NCI-H2081 (cell line): ENCODE data around the gene DENND2D.

Source experiments
- DNase-seq, 2 experiments: peaks; one replicate each; lab custom pipeline; 2025; lab: John Stamatoyannopoulos, UW

DENND2D gene, protein sequence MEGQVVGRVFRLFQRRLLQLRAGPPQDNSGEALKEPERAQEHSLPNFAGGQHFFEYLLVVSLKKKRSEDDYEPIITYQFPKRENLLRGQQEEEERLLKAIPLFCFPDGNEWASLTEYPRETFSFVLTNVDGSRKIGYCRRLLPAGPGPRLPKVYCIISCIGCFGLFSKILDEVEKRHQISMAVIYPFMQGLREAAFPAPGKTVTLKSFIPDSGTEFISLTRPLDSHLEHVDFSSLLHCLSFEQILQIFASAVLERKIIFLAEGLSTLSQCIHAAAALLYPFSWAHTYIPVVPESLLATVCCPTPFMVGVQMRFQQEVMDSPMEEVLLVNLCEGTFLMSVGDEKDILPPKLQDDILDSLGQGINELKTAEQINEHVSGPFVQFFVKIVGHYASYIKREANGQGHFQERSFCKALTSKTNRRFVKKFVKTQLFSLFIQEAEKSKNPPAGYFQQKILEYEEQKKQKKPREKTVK

DNA sequence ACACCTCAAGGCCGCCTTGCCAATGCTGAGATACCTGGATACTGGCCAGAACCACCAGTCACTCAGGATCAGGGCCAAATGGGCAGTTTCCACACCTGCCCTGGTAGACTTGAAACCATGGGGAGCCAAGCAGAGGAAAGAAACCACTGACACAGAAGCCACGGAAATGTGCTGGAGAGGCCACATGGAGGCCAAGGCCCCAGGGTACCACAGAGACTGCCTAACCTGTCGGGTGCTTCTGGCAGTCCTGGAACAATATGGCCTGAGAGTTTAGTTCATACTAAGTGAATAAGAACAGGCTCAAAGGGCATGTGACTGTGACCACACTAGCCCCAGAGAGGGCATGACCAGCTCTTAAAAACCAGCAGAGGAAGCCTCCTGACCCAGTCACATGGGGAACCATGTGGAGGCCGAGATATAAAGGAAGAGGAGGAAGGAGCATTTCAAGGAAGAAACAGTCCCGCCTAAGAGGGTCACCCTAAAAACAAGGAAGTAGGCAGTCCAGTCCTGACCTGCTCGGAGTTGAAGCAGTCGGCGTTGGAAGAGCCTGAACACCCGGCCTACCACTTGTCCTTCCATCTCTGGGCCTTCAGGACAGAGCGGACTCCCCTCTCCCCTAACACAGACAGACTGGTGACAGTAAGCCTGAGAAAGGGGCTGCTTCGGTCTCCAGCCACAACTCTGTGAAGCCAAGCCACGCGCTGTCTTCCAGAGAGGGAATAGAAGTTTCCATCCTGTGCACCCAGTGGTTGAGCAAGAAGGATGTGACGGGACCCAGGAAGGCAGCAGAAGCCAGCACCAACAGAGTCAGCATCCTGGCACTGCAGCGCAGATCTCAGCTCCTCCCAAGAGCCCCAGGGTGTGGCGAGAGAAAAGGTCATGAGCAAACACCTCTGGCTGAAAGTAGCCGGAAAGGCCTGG lies at the start of gene DENND2D:
Gene DENND2D (minus strand): TSS at position 766 of the 921 bp plus-strand sequence. CDS start 187 bp downstream, at position 579.
- no peak for DNase-seq

DNA sequence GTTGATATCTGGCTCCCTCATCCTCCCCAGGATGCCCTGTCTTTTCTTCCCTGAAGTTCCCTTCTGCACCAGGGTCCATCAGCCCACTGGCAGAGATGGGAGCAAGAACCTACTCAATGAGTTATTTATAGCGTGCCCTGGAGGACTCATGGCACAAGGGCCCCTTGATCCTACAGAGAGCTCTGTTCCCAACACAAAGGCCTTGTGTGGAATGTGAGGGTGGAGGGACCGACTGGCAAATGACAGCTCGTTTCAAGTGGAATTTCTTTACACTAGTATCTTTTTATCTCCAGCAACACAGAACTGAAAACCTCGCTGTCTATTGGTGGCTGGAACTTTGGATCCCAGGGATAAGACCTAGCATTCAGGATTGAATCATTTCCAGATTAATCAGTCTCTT lies 49.5 kb upstream of the DENND2D start:
- DNase-seq: no peak

DNA sequence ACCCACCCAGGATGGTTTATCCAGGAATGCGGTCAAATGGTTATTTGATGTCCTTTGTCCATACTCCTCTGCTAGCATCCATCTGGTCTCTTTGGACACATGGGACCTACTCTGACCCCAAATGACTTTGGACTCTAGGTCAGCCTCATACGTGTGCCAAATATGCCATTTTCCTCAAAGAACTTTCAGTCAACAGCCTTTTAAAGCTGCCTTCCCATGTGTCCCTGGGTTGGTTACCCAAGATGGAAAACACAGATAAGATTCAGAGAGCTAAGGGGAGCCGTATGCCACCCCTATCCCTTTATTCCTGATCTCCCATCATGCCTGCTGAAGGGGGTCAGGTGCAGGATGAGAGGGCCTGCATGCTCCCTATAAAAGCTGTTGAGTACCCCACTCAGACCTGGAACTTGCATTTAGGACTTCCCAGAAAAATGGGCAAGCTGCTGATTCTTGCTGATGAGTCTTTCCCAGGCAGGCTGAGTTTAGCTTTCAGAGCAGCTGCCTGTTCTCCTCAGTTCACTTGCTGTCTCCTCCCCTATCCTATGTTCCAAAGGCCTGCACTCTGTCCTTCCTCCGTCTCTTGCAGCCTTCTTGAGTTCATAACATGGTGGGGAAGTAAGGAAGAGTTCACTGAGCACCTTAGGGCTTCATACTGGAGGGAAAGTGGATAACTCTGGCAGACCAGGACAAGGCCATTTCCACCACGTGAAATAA lies 46.8 kb upstream of the DENND2D start:
- no peak for DNase-seq

DNA sequence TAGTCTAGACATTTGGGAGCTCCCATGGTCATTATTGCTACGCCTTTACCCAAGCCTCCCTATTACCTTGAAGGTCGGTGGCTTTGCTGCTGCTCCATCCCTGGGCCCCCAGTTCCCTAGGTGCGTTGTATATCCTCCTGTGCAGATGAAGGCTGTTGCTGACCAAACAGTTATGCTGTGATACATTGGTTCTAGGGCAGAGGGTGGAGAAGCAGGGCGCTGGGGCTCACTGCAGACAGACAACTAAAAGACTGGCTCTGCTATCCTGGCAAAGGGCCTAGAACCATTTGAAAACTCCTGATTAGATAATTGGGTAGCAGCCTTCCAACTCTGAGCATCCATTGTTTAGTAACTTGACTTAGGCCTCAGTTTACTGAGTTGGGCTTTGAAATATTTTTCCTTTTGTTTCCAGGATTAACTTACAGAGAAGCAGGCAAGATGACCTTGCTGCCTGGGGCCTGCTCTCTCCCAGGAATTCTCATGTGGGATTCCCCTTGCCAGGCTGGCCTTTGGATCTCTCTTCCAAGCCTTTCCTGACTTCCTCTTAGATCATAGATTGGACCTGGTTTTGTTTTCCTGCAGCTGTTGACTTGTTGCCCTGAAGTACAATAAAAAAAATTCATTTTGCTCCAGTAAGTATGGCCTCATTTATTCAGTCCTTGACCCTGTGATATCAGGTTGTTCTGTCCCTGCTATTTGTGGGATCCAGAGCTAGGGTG lies 42.5 kb upstream of the DENND2D start:
- DNase-seq: no peak

DNA sequence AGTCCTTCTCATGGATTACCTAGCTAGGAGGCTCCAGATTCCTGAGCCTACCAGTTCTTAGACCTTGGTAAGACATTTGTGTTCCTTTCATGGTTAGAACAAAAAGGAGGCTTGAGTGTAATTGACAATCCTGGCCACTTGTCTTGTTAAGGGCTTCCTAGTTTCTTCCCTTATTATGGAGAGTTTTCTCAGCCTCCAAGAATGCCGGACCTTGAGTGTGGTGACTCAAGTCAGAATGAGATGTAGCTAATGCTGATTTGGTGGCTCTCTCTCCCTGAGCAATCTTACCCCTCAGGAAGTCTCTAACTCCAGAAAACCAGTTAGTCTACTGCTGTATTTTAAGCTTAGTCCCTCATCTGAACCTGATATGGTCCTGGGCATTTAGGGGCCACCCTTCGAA lies 41.4 kb upstream of the DENND2D start:
- no peak for DNase-seq

DNA sequence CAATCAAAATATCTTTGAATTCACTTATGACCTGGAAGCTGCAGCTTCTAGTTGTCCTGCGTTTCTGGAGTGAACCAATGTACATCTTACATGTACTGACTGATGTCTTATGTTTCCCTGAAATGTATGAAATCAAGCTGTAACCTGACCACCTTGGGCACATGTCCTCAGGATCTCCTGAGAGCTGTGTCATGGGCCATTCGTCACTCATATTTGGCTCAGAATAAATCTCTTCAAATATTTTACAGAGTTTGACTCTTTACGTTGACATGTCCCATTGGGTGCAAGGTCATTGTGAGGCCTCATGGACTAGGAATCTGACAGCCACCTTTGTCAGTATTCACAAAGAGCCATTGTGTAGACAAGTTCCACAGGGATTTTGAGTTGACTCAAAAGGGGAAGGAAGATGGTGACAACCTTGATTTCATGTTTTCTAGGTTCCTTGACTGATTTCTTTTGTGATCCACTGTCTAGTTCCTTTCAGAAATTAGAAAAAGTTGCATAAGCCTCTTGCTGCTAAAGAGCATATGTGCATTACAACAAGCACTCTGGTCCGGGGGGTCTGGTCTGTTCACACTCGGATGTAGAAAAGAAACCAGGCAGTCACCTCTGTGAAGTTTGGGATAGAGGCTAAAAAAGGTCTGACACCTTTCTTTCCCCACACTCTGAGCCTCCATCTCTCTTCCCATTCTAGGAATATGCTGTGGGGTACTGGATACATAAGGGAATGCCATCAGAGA lies 37.8 kb upstream of the DENND2D start:
- no peak for DNase-seq

DNA sequence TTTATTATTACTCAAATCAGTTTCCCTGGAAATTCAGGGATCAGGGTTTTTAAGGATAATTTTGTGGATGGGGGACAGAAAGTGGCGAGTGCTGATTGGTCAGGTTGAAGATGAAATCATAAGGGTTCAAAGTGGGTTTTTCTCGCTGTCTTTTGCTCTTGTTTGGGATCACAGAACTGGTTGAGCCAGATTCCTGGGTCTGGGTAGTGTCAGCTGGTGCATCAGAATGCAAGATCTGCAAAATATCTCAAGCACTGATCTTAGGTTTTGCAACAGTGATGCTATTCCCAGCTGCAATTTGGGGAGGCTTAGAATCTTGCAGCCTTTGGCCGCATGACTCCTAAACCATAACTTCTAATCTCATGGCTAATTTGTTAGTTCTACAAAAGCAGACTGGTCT lies 36.4 kb upstream of the DENND2D start:
- no peak for DNase-seq

DNA sequence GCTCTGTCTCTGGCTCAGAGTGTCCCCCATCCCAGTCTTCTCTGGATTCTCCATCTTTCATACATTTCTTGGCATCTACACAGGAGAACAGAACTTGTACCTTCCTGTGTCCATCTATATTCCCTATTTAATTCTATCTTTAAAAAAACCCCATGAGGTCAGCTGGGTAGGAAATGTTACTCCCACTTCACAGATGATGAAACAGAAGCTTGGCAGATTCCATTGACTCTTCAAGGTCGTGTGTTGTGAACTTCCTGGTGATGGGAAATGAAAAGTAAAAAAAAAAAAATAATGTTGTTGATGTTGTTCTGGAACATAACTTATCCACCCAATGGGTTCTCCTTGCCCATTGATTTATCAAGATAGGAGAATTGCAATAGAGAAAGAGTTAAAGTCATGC lies 35.9 kb upstream of the DENND2D start:
- no peak for DNase-seq

DNA sequence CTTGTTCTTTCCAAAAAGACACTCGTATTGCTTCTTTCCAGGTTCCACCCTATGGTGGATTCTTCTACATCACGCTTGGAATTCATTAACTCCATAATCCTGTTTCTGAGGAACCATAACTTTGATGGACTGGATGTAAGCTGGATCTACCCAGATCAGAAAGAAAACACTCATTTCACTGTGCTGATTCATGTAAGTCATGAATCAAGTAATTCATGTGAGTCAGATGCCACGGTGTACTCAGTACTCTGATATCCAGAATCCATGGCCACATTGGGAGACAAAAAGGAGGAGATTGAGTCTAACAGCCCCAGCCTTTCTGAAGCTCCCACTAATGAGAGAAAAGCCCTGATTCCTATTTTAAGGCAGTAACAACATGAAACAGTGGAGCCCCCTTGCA lies 34.4 kb upstream of the DENND2D start:
- no peak for DNase-seq

DNA sequence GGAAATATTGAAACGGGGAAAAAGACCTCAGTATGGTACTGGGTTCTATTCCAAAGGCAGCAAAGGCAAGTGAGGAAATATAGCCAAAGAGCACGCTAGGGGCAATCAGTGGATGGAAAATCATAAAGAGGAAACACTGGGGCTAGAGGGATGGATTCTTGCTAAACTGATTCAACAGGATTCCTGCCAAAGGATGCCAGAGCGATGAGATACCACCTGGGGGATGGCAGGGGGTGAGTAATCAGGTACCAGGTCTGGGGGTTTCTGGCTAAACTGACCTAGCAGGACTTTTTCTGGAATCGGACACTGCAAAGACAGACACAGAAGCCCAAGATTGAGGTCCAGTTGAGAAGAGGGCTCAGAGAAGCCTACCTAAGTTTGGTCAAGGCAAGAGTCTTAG lies 33.8 kb upstream of the DENND2D start:
- DNase-seq: no peak

DNA sequence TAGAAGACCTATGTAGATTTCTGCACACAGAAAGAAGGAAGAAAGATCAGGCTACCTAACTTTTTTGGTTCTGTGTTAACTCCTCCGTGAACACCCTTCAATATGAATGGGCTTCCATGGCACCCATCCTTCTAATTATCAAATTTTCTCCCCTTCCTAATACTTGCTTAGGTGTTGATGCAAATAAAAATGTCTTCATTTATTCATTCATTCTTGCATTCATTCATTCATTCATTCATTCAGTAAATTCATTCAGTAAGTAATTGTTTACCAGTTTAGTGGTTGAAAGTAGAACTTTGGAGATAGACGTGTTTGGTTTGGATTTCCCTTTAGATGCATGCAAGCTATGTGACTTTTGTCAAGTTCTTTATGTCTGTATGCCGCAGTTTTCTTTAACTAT lies 31.7 kb upstream of the DENND2D start:
- DNase-seq: no peak

DNA sequence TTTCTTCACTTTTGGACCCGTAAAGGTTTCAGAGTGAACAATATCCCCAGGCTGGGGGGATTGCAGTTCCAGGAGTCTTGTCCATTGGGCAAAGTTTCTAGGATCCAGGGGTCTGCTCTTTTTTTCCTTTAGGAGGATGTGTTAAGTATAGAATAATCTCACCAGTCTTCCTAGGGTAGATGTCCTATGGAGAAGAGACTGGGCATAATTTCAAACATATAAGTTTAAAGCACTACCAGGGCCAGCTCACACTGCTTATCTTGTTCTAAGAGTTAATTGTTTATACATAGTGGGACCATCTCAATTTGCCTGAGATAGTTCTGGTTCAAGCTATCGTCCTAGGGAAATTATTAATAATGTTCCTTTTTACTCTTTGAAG lies 28.3 kb upstream of the DENND2D start:
- DNase-seq: no peak

DNA sequence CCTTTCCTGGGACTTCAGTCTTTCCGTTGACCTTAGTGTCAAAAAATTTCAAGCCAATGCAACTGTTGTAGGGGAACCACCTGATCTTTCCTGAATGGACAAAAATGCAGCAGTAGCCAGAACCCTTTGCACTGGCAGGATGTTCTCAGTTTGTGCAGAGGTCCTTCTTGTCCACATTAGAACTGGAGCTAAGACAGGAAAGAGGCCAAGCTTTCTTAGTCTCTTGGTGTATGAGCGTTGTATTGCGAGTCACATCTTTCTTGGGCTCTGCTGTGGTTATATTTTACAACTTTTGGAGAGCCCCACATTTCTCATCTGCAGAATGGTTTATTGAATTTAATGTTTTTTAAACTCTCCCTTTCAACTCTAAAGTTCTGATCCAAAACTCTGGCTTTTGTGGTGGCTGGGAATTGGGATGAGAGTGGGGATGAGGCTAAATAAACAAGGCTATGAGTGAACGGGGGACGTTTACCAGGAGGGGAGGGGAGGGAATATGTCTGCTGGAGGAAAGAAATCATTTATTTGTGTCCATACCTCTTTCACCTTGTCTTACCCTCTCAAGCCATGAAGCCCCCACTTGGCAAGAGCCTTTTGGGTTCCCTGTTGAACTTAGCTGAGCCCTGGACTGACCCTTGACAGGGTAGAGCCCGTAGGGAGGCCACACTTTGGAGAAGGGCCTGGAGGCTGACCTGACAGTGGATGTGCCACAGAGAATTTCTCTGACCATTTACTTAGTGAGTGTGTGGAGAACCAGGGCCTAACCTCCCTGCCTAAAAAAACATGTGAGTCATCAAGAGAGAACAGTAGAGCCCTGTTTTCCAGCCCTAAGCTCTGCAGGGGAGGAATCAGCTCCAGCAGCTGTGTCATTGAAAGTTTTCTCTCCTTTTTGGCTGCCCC lies 27.7 kb upstream of the DENND2D start:
- no peak for DNase-seq

DNA sequence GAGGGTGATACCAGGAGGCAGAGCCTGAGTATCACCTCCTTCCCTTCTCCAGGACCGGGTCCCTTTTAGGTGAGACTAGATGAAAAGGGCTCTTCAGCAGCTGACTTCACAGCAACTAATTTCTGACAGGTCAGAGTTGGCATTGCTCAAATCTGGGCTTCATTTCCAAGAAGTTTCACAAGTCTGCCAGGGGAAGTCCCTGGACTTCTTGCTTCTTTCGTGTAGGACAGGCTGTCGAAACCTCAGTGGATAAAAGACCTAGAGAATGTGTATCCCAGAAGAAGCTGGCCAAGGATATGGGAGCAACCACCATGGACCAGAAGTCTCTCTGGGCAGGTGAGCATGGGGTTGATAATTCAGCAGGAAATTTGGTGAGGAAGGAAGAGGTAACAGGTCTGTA lies 27.0 kb upstream of the DENND2D start, which contains the start of gene CHI3L2:
Gene CHI3L2 (plus strand): TSS at position 280 of the 400 bp plus-strand sequence. CDS start 17 bp downstream, at position 297.
- DNase-seq: no peak

DNA sequence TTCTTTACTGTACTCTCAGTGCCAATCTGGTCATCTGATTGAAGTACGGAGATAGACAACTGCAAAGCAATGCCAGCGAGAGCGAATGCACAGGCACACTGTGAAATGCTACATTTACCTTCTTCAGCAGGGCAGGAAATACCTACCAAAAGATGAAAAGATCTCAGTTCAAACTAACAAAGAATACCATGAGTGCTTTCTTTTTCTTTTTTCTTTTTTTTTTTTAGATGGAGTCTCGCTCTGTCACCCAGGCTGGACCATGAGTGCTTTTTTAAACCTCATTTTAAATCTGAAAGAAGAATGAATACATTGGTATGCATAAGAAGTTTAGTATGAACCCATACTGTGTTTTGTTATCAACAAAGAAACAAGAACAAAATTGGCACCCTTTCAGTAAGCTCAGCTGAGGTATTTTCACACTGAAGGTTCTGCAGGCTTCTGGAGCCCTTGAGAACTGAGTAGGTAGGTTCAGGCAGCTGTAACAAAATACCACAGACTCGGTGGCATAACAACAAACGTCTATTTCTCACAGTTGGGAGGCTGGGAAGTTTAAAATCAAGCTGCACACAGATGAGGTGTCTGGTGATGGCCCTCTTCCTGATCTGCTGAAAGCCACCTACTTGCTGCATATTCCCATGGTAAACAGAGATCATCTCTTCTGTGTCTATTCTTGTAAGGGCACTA lies 25.4 kb upstream of the DENND2D start:
- no peak for DNase-seq

DNA sequence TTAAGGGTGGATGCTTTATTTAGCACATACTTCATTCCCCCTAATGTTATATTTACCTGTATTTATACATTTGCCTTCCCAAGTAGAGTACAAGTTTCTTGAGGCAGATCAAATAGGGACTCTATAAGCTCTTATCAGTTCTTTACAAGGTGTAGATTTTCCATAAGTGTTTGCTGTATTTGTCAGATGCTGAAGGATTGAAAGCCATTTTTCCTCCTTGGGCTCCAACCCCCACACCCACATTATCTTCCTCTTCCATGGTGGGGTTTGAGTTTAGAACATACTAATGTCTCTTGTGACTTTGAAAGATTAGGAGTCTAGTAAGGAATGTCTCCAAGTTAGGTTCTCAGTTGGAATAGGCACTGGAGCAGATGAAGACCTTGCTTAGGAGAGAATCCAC lies 24.6 kb upstream of the DENND2D start:
- DNase-seq: no peak

DNA sequence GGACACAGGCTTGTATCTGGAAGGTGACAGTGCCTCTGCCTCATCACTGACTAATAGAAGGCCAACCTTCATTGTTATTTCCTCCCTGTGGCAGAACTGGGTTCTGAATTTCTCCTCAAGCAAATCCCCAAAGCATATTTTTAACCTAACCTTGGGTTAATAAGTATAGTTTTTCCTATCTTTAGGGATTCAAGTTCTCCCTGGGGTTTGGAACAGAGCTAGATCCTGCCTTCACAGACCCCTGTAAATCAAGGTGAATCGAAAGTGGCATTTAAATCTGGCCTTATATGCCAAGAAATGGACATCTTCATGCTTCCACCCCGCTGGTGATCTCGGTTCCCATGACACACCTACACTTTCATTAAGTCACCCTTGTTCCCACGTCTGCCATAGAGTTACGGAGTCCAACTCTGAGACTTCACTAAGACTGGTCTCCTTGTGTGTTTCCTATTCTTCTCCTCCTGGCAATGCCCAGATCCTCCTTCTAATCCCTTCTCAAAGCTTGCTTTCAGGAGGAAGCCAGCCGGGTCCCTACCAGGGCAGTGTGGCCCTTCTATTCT lies 22.8 kb upstream of the DENND2D start:
- DNase-seq: no peak

DNA sequence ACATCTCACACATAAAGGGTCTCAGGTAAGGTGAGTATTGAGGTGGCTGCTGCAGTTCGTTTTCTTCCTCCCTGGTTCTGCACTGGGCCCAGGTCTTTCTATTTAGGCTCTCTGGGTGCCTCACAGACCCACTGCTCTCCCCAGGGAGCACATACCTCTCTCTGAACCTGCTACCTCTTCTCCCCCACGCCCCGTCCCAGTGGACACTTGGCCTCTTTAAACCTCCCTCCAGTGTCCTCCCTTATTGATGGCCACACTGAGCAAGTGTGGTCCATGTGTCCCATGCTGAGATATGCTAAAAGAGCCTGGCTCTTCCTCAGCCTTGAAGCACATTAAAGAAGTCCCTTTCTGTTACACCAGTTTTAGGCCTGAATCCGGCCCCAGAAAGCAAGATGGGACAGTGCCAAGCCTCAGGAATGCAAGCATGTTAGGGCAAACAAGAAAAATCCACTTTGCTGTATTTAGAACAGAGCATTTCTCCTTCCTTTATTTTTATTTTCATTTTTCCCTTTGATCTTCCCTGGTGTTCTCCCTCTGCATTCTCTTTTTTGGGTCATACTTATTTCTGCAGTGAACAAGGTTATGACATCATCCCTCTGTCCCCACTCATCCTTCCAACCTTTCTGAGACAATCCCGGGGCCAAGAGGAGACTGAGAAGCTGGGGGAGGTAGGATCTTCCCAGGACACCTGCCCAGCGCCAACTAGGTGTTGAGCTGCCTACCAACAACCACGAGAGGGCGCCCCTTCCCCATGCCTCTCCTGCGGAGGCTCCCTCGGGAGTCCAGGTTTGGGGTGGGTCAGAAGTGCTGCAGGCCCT lies 22.1 kb upstream of the DENND2D start:
- peak; percentile 50 to 52 for DNase-seq
